HG02588 (cell line): ENCODE results near the gene P2RY13.

Experiments
- ATAC-seq: cut with Tn5 transposase; IDR thresholded peaks from one replicate; pipeline ENCODE4 v1.9.1; 2021; ENCODE audit warnings: mild to moderate bottlenecking, moderate library complexity; ENCODE audit not compliant: unreplicated experiment

P2RY13 gene

DNA sequence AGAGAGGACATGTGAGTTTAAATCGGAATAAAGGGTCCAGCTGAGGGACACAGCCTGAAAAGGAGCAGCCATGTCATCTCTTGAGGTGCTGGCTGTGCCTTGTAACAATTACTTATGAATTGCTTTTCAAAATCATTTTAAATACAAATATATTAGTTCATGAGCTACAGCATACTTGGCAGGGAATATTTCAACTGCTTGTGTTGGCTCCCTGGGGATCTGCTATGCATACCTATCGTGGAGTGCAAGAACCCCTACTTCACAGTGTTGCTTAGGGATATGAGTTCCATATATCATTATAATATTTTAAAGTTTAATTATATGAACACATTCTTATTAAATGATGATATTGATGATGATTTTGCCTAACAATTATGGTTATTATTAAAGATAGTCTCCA is 31.9 kb downstream of the P2RY13 start:
- ATAC-seq = no peak

DNA sequence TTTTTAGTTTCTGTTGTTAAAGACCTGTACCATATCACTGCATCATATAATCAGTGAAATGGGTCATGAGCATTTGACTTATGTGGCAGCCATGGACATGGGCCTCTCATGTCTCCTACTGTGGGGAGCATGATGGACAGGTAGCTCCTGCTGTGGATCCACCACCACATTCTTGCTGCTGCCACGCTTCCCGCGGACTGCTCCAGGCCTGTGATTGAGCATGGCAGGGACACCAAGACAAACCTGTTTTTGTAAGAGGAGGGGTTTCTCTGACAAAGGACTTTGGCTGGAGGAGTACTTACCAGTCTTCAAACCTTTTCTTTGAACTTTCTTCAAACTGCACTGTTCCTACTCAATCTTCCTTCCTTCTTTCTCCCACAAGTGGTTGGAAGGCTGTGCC is 33.1 kb downstream of the P2RY13 start:
- ATAC-seq = no peak

DNA sequence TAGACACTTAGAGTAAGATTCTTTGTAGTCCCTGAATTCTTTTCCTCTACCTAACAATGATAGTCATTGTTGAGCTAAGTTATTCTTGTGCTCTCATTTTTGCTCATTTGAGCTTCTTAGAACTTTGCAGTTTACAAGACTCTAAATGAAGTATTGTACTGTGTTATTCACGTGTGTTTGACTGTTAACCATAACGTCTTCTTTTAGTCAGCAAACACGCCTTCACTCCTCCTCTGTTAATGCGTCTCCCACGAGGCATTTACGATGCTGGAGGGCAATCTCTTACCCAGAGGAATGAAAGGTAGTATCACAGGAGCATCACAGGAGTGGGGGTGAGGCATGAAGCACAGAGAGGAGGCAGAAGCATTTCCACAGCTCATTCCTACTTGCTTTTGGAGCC is 36.2 kb downstream of the P2RY13 start:
- no peak for ATAC-seq

DNA sequence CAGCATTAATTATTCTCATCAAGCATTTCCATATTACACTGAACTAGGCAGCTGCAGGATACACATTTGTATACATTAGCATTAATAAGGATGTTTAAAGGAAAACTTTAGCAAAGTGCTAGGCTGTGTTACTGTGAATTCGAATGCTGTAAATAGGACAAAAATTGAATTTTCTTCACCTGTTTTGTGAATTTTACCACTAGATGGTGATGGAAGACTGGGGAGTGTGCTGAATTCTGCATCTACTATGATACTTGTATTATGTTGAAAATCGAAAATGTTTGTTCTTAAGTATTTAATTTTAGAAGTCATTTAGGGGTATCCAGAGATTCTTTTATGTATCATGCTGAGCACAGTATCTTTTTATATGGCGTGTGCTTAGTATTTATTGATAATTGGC is 38.7 kb downstream of the P2RY13 start:
- no peak for ATAC-seq

DNA sequence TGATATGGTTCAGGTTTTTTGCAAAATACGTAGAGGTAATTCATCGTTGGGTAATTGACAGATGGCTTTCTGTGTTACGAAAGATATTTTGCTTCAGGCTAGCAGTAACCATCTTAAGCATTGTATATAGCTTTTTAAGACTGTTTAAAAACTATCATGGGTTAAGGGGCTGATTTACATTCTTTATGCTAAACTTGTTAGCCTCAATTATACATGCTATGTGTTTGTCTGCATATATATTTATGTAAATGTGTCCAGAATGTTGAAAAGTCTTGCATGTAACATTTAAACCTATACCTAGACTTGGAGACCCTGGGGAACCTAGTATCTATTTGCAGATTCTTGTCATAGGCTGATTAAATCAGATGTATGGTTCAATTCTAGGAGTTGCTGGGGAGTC is 39.9 kb downstream of the P2RY13 start:
- ATAC-seq = no peak

DNA sequence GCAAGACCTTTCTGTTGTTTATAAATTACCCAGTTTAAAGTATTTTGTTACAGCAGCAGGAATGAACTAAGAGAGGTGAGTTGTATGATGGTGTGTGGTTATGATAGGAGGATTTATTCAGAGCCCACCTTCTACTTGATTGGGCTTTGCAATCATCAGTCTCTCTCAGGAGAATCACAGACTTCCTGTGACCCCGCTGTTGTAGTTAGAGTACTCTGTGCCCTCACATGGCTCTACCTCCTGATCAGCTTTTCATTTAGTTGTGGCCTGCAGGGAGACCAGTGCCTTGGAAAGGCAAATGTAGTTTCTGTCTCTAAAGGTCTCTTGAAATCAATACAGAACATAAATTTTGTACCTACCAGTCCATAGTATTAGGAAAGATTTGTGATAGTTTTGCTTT is 43.4 kb downstream of the P2RY13 start:
- no peak for ATAC-seq

DNA sequence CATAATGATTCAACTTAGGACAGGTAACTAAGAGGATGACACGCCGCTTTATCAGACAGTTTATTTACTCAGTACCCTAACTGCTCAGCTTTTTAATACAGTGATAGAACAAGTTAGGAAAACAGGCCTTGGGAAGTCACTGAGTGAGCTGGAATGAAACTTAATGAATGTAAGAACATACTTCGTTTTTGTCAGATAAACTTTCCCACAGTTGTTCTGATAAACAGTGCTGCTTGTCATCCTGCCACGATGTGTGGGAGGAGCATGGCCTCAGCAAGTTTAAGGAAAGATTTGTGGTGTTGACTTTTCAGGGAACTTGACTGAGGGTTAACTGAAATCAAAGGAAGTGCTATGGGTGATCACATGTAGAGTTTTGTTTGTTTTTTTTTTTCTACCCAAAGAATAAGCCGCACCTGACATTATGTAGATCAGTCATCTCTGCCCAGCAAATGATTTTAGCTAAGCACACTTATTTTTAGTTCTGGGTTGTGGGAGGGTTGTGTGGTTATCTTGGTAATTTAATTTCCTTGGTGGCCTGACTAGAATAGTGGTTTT is 45.4 kb downstream of the P2RY13 start:
- ATAC-seq = no peak

DNA sequence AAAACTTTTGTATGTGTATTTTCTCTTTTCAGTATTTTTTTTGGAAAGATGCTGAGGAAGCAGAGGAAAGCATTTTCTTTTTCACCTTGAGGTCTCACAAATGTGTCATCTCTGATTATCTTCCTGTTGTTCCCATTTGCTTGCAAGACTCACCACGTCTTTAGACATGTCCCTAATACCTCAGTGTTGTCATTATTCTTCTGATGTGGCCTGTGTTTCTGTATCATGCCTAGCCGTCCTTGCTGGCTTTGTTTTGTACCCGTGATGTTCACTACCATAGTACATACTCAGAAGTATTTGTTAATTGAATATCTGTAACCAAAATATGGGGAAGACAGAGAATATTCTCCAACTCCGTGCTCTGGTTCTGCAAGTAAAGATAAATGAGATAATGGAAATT is 46.0 kb downstream of the P2RY13 start:
- ATAC-seq = no peak

DNA sequence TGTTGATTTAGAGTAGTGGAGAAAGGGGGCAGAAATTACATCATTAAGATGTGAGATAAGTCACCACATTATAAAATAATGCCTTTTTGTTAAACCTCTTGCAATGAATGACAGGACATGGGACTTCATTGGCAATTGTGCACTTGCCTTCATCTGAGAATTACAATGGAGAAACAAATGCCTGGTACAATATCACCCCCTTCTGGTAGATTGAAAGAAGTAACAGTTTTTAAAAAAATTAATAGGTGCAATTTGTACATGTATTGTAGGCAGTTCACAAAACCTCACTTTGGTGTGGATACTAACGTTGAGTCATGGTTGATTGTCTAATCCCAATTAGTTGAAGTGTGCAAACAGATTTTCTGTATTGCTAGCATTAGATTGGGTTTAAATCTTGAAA is 46.4 kb downstream of the P2RY13 start:
- peak; percentile 45 for ATAC-seq

DNA sequence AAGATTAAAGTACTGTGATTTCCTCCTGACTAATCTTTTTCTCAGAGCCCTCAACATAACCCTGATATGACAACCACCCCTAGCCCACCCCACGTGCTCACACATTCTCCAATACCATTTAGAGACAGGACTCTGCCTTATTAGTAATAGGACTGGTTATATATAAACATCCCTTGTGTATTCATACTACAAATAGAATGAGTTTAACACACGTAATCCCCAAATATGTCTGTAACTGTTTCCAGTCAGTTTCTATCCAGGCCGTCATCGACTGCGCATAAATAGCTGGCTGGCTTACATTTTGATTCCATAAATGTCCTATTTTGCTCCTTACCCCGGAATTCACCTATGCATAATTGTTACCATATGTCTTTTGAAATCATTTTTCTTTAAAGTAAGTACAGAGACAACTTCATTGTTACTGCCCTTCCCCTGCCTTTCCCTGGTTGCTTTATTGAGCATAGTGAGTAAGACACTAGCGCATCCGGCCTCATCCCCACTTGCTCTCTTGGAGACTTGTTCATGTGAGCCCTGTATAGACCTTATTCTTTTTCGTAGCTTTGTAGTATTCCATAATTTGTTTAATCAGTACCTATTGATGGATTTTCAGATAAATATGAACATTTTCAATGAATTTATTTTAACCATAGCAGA is 47.6 kb downstream of the P2RY13 start:
- ATAC-seq = no peak

DNA sequence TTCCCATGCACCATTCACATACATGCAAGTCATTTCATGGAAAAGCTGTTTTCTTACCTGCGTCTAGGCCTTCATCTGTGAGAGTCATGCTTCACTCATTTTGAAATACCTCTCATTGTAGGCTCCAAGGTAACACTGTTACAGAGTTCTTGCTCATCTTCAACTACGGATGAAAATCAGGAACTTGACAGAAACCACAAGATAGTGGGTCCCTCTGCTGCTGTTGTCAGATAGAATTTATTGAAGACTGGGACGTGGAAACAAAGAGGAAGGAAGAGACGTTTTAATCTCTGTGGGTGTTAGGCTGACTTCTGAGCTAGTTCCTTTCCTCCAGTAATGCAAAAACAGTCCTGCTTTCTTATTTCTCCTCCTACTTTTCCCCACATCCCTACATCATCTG is 51.1 kb downstream of the P2RY13 start, which contains the start of gene P2RY14:
TSS of gene P2RY14 (minus strand) at position 313 of the 400 bp plus-strand sequence. CDS start 64,226 bp downstream, outside the sequence.
- ATAC-seq = no peak

DNA sequence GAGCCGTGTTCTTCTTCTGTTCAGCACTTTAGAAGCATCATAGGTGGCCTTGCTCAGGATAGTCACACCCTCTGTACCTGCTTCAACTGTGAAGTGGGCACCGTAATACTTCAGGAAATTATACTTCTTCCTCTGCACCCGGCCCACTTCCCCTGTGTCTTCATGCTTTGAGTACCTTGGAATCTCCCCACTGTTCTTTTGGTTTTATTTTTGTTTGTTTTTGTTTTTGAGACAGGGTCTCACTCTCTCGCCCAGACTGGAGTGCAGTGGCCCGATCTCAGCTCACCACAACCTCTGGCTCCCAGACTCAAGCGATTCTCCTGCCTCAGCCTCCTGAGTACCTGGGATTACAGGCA is 52.7 kb downstream of the P2RY13 start:
- peak; percentile 73 for ATAC-seq
